ENCODE results near the gene CDK3.
"Not testable (repeated sequence)": the region's sequence is repeated elsewhere in the genome, so short reads cannot be mapped to it uniquely, and the experiment has no call there.

CDK3 gene

DNA sequence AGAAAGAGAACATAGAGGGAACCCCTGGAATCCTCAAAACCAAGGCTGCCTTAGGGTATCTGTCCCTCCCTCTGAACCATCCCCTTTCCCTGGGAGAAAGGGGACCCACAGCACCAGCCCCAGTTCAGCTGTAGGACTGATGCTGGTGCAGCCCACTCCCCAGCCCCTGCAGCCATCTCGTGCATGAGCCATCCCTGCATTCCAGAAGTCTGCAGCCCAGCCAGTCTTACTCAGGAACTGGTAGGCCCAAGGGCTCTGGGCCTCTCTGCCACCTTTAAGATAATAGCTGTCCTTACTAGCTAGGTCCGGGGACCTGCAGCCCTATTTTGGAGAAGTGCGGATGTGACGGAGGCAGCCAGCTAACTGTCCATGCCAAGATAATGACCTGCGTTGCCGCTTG is 32.5 kb downstream of the CDK3 start:
- H3K4me3 ChIP-seq (ENCODE audit: low read depth, low read length), result no peak overlapping the region
- no peak for TF ChIP-seq CTCF (IDR thresholded peaks at IDR 0.05; ENCODE audit: borderline replicate concordance, insufficient read depth, low read depth, low read length)

GRCh38 chr17:76034428-76035350 is 34.0 kb downstream of the CDK3 start:
- no peak for TF ChIP-seq CTCF (IDR thresholded peaks at IDR 0.05; ENCODE audit: borderline replicate concordance, insufficient read depth, low read depth, low read length)
- H3K4me3 ChIP-seq (ENCODE audit: low read depth, low read length), result no peak overlapping the region

- TF ChIP-seq CTCF (IDR thresholded peaks at IDR 0.05; ENCODE audit: borderline replicate concordance, insufficient read depth, low read depth, low read length), result no peak
- no peak overlapping the region for H3K4me3 ChIP-seq (ENCODE audit: low read depth, low read length)
These were observed 36.0 kb downstream of the CDK3 start for GRCh38 chr17:76036497-76037261.

DNA sequence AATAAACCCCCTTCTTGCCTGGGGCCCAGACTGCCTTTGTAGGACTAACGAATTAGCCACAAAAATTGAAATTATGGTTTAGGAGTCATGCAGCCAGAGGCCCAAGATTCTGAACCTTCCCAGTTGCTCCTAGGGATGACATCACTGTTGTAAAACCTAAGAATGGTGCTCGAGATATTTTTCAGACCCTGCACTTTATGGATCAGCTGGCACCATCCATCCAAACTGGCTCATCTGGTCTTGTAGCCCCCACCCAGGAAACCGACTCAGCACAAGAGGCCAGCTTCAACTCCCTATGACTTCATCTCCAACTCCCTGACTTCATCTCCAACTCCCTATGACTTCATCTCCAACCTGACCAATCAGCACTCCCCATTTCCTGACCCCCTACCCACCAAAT is 37.4 kb downstream of the CDK3 start:
- TF ChIP-seq CTCF (IDR thresholded peaks at IDR 0.05; ENCODE audit: borderline replicate concordance, insufficient read depth, low read depth, low read length), result no peak
- H3K4me3 ChIP-seq (ENCODE audit: low read depth, low read length), result no peak overlapping the region

DNA sequence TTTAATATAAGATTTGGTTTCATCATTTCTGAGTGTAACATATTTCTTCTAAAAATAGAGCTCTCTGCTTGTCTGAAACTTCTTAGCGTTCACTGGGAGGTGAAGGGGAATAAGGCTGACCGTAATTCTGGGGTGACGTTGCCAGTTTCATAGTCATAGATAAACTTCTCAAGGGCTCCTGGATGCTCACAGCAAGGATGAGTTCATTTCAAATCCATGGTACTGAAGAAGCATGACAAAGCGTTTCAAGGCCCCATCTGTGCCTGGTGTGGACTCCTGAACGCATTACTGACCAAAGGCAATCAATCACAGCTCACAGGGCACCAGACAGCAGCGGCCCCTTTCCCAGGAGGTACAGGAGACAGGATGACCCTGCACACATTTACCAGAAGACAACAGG is 38.5 kb downstream of the CDK3 start:
- TF ChIP-seq CTCF (IDR thresholded peaks at IDR 0.05; ENCODE audit: borderline replicate concordance, insufficient read depth, low read depth, low read length), result no peak

GRCh38 chr17:76040376-76040775 is 39.7 kb downstream of the CDK3 start:
- H3K4me3 ChIP-seq (ENCODE audit: low read depth, low read length), result no peak overlapping the region
- TF ChIP-seq CTCF (IDR thresholded peaks at IDR 0.05; ENCODE audit: borderline replicate concordance, insufficient read depth, low read depth, low read length), result no peak

More for the DNA sequence above, 38.5 kb downstream of the CDK3 start:
- no peak overlapping the region for H3K4me3 ChIP-seq (ENCODE audit: low read depth, low read length)

GRCh38 chr17:76042868-76043267 is 42.2 kb downstream of the CDK3 start:
- H3K4me3 ChIP-seq (ENCODE audit: low read depth, low read length), result not testable (repeated sequence)

- not testable (repeated sequence) for H3K4me3 ChIP-seq (ENCODE audit: low read depth, low read length)
These were observed 43.9 kb downstream of the CDK3 start for GRCh38 chr17:76044475-76045007.

All from GM12875 (cell line).